Measurements from ENCODE around the gene ARVCF.

Gene ARVCF

GRCh38 chr22:20053407-20054033, 36.9 kb upstream of the ARVCF start:
- DNase-seq, result no peak

GRCh38 chr22:20052309-20053259, 36.0 kb upstream of the ARVCF start:
- DNase-seq, result no peak

- no peak for DNase-seq
Measured at GRCh38 chr22:20051927-20052308, 35.3 kb upstream of the ARVCF start.

DNA sequence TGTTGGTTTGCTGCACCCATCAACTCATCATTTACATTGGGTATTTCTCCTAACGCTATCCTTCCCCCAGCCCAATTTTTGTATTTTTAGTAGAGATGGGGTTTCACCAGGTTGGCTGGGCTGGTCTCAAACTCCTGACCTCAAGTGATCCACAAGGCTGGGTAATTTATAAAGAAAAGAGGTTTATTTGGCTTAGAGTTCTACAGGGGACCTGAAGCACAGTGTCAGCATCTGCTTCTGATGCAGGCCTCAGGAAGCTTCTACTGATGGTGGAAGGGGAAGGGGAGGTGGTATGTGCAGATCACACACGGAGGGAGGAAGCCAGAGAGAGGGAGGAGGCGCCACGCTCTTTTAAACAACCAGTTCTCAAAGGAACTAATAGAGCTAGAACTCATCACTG, 30.1 kb upstream of the ARVCF start:
- DNase-seq, result no peak

GRCh38 chr22:20044495-20045151, 28.0 kb upstream of the ARVCF start:
- DNase-seq, result no peak

DNA sequence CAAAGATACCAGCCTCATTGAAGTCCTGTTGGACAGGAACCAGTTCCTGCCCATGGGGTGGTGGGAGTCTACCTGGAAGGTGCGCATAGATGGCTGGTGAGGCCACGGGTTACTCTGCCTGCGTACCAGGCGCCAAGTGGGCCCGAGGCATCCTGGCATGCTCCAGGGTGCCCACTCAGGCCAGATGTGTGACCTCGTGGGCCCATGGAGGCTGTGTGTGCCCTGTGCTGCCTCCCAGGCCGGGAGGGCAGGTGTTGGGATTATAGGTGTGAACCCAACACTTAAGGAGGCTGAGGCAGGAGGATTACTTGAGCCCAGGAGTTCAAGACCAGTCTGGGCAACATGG, 27.3 kb upstream of the ARVCF start:
- no peak for DNase-seq

DNA sequence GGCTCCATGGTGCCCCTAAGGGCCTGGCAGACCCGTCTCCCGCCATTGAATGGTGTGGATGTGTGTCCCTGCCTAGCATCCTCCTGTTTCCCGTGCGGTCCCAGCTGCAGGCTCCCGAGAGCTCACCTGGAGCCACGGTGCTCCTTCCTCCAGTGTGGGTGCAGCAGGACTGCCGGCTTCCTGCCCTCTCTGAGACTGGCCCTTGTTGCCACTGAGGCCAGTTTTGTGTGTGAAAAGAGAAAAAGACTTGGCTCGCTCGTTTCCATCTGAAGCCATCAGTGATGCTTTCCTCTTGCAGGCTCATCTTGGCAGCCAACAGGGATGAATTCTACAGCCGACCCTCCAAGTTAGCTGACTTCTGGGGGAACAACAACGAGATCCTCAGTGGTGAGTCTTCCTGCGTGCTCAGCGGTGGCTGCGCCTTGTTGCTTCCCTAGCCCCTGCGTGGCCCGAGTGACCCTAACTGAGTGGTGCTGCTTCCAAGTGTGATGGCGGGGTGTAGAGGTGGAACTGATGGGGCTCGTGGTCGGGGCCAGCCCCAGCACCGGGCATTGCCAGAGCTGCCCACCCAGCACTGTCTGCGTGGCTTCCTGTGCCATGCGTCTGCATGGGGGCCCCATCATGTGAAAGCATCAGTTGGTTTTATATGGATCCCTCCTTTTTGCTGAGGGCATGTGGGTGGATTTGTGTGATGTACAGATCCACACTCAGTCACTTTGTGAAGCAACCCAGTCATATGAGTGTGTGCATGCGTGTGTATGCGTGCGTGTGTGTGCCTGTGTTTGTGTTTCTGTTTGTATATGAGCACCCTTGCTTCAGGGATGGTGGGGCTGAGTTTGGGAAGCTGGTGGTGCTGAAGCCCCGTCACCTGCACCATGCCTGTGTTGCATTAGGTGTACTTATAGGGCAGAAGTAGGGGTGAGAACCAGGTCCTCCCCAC, 26.7 kb upstream of the ARVCF start:
- no peak for DNase-seq

GRCh38 chr22:20040327-20041200, 23.9 kb upstream of the ARVCF start:
- no peak for DNase-seq

DNA sequence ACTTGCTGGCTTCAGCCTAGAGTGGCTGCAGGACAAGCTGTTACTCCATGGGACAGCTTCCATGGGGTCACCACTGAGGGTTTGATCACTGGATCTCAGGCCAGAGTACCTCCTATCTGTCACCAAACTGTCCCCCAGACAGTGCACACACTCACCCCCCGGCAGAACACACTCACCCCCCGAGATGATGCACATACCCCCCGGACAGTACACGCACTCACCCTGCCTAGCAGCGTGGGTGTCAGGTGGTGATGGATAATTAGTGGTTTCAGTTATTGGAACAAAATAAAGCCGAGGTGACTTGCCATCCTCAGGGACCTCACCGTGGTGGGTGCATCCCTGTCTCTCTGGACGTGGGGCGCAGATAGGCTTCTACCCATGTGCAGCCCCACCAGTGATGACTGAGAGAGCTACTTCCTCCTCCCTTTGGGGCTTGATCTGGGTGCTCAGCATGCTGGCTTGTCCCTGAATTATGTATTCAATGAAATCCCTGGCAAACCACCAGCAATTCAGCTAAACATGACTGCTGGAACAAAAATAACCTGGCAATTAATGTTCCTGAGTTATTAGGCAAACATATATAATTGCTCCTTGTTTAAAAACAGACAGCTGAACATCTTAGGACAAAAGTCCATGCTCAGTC, 23.2 kb upstream of the ARVCF start:
- DNase-seq, result no peak

- DNase-seq, result no peak
Measured at GRCh38 chr22:20038574-20038973, 22.0 kb upstream of the ARVCF start.

DNA sequence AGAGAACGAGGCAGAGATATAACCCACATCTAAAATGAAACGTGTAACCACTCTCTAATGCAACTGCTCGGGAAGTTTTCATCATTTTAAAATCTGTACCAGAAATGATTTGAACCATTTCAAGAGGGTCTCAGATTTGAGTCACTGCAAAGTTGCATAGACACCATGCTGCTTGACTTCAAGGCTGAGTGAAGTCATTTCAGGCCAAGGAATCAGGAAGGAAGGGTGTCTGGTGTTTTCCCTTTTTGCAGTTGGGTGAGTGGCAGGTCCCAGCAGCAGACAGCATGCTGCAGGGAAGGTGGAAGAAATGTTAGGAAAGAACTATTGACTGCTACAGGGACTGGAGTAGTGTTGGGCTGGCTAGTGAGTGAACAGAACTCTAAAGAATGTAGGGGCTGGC, 20.8 kb upstream of the ARVCF start:
- no peak for DNase-seq

GRCh38 chr22:20036535-20037392, 20.1 kb upstream of the ARVCF start:
- no peak for DNase-seq

DNA sequence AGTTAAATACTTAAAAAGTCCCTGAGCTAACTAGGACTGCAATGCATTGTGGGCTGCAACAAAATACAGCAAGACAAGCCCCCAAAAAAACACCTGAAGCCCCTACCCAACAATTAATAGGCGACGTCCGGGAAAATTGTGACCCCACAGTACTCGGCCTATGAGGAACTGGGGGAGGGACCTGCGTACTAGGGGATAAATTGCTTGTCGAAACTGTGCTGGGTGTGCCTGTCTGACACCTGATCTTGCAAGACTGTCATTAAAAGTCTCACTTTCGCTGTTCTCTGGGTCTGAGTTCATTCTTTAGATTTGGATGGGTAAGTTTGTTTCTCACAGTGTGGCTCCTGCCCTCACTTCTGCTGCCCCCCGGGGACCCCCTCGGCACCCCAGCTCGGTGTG, 19.5 kb upstream of the ARVCF start:
- DNase-seq, result no peak

DNA sequence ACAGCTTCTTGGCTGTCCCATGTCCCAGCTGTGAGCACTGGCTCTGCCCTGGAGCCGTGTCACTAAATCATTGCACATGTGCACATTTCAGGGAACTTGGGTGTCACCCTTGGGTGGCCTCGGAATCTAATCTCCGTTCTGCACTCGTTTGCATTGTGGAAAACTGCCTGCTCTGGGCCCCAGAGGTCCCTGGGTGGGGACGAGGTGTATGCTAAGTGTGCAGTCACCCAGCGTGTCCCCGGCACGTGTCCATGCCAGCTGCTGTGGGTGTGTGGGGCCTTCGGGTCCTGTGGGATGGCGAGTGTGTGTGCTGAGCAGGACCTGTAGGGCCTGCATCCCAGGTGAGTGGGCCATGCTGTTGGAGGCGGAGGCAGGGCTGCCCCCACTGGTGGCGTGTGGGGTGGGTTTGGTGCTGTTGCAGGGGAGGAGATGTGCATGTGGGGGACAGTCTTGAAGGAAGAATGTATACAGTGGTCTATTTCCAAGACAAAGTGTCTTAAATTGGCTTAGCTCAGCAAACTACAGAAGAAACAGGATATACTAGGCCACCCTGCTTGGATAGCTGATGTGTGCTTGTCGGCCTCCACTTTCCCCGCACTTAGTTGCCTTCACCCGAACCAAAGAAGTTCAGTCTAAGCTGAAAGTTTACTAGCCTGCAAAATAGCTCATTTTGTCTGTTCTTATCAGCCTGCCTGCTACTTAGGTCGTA, 18.9 kb upstream of the ARVCF start:
- DNase-seq, result no peak

- no peak for DNase-seq
Measured at GRCh38 chr22:20034143-20034542, 17.5 kb upstream of the ARVCF start.

- no peak for DNase-seq
Measured at GRCh38 chr22:20033045-20033706, 16.6 kb upstream of the ARVCF start.

- no peak for DNase-seq
Measured at GRCh38 chr22:20032407-20032991, 15.9 kb upstream of the ARVCF start.

DNA sequence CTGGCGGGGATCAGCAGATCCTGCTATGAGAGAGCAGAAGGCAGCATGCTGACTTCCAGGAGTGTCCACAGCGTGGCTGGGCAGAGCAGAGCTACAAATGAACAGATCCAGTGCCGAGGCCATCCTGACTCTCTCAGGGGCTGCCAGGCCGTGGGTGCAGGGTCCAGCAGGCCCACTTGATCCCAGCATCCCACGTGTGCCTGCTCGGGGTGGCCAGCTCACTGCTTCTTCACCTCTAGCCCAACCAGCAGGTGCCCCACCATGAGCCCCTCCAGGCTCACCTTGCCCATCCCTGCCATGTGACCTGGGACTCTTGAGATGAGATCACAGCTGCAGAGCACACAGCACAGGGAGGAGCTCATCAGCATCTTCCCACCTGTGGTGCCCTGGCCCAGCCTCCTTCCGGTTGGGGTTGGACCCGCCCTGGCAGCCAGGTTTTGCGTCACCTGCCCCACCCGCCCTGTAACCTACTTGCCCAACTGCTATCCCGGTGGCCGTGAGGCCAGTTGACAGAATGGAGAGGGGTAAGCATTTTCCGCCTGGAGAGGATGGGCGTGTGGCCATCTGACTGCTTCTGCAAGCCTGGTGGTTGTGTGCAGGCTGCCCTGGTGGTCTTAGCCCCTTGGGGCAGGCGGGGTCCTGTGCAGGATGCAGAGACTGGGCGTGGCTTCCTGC, 15.2 kb upstream of the ARVCF start:
- DNase-seq, result no peak

Measured in DMS 273 treated with DMSO at 0.1 percent for 48 hours (cell line).